Islet of Langerhans (tissue), 1 donor: Measurements from ENCODE around the gene AMTN.

Experiments used
- FAIRE-seq: peaks from one replicate; lab custom pipeline; 2011; peaks lifted over from hg19 to GRCh38; lab: Jason Lieb, UNC

The AMTN gene

GRCh38 chr4:70564033-70564432, 45.7 kb downstream of the AMTN start:
- FAIRE-seq: peak; percentile 27

GRCh38 chr4:70570796-70571195, 52.4 kb downstream of the AMTN start:
- FAIRE-seq: no peak

GRCh38 chr4:70571772-70572171, 53.4 kb downstream of the AMTN start:
- FAIRE-seq: no peak

- FAIRE-seq: no peak
Observed at GRCh38 chr4:70575964-70576363, 57.6 kb downstream of the AMTN start.

GRCh38 chr4:70577220-70577927, 59.0 kb downstream of the AMTN start:
- no peak for FAIRE-seq

- no peak for FAIRE-seq
Observed at GRCh38 chr4:70581980-70582379, 63.6 kb downstream of the AMTN start.
